ENCODE data around the gene PNMA6A.
"Not testable (repeated sequence)": the region's sequence is repeated elsewhere in the genome, so short reads cannot be mapped to it uniquely, and the experiment has no call there.

The PNMA6A gene

GRCh38 chrX:153074935-153075334 lies 2.7 kb downstream of the PNMA6A start:
- H3K27me3 ChIP-seq (replicated peaks in 2 of 5; ENCODE audit: control insufficient read depth in 4 of 5, insufficient read depth in 5 of 5, low read length in 4 of 5), result no peaks in the 10 kb centered on the region
- DNase-seq, result no peak
- H3K27ac ChIP-seq (ENCODE audit: insufficient read depth in 1 of 2, low read depth in 1 of 2, low read length in 2 of 2, poor library complexity in 1 of 2, severe bottlenecking in 2 of 2), result no peak overlapping the region
- ChIA-PET POLR2A (no interaction called here), CTCF (no interaction called here)
- no peaks in the 10 kb centered on the region for H3K36me3 ChIP-seq (ENCODE audit: control insufficient read depth in 4 of 4, insufficient read depth in 4 of 4, low read length in 3 of 4)
- no peaks in the 10 kb centered on the region for H3K4me1 ChIP-seq (ENCODE audit: control extremely low read depth in 1 of 4, control insufficient read depth in 4 of 4, insufficient read depth in 4 of 4, low read length in 3 of 4)
- 92% methylated on average over 8 of the region's 11 CpGs for WGBS (ENCODE audit: insufficient coverage)
- no peaks in the 10 kb centered on the region for H3K9me3 ChIP-seq (ENCODE audit: control extremely low read depth in 1 of 5, control insufficient read depth in 4 of 5, insufficient read depth in 2 of 5, low read depth in 1 of 5, low read length in 4 of 5)
- H3K4me3 ChIP-seq (ENCODE audit: control insufficient read depth in 1 of 7, extremely low read depth in 1 of 7, insufficient read depth in 4 of 7, low read depth in 2 of 7, low read length in 6 of 7), result no peak overlapping the region

GRCh38 chrX:153075366-153075765 lies 3.1 kb downstream of the PNMA6A start:
- ChIA-PET CTCF (no interaction called here), POLR2A (no interaction called here)
- Histone ChIP-seq H3K9me3 (ENCODE audit: control extremely low read depth in 1 of 5, control insufficient read depth in 4 of 5, insufficient read depth in 2 of 5, low read depth in 1 of 5, low read length in 4 of 5) (no peaks in the 10 kb centered on the region), H3K36me3 (ENCODE audit: control insufficient read depth in 4 of 4, insufficient read depth in 4 of 4, low read length in 3 of 4) (no peaks in the 10 kb centered on the region), H3K4me1 (ENCODE audit: control extremely low read depth in 1 of 4, control insufficient read depth in 4 of 4, insufficient read depth in 4 of 4, low read length in 3 of 4) (no peaks in the 10 kb centered on the region), H3K27me3 (replicated peaks in 2 of 5; ENCODE audit: control insufficient read depth in 4 of 5, insufficient read depth in 5 of 5, low read length in 4 of 5) (no peaks in the 10 kb centered on the region), H3K27ac (ENCODE audit: insufficient read depth in 1 of 2, low read depth in 1 of 2, low read length in 2 of 2, poor library complexity in 1 of 2, severe bottlenecking in 2 of 2) (no peak overlapping the region), H3K4me3 (ENCODE audit: control insufficient read depth in 1 of 7, extremely low read depth in 1 of 7, insufficient read depth in 4 of 7, low read depth in 2 of 7, low read length in 6 of 7) (no peak overlapping the region)
- WGBS (ENCODE audit: insufficient coverage), result 100% methylated on average over 4 of the region's 14 CpGs
- DNase-seq, result no peak

- H3K27me3 ChIP-seq (replicated peaks in 2 of 5; ENCODE audit: control insufficient read depth in 4 of 5, insufficient read depth in 5 of 5, low read length in 4 of 5); H3K4me3 ChIP-seq (ENCODE audit: control insufficient read depth in 1 of 7, extremely low read depth in 1 of 7, insufficient read depth in 4 of 7, low read depth in 2 of 7, low read length in 6 of 7); H3K36me3 ChIP-seq (ENCODE audit: control insufficient read depth in 4 of 4, insufficient read depth in 4 of 4, low read length in 3 of 4); POLR2A ChIA-PET; H3K9me3 ChIP-seq (ENCODE audit: control extremely low read depth in 1 of 5, control insufficient read depth in 4 of 5, insufficient read depth in 2 of 5, low read depth in 1 of 5, low read length in 4 of 5); H3K4me1 ChIP-seq (ENCODE audit: control extremely low read depth in 1 of 4, control insufficient read depth in 4 of 4, insufficient read depth in 4 of 4, low read length in 3 of 4); DNase-seq; CTCF ChIA-PET; H3K27ac ChIP-seq (ENCODE audit: insufficient read depth in 1 of 2, low read depth in 1 of 2, low read length in 2 of 2, poor library complexity in 1 of 2, severe bottlenecking in 2 of 2): not testable (repeated sequence)
- WGBS (ENCODE audit: insufficient coverage), result no CpG with 5 or more reads among the region's 76 CpGs
Observed at GRCh38 chrX:153077437-153078135, 5.3 kb downstream of the PNMA6A start.

GRCh38 chrX:153083238-153083923 lies 11.1 kb downstream of the PNMA6A start:
- H3K36me3 ChIP-seq (ENCODE audit: control insufficient read depth in 4 of 4, insufficient read depth in 4 of 4, low read length in 3 of 4); POLR2A ChIA-PET; H3K4me1 ChIP-seq (ENCODE audit: control extremely low read depth in 1 of 4, control insufficient read depth in 4 of 4, insufficient read depth in 4 of 4, low read length in 3 of 4); H3K9me3 ChIP-seq (ENCODE audit: control extremely low read depth in 1 of 5, control insufficient read depth in 4 of 5, insufficient read depth in 2 of 5, low read depth in 1 of 5, low read length in 4 of 5); DNase-seq; CTCF ChIA-PET; H3K4me3 ChIP-seq (ENCODE audit: control insufficient read depth in 1 of 7, extremely low read depth in 1 of 7, insufficient read depth in 4 of 7, low read depth in 2 of 7, low read length in 6 of 7); H3K27me3 ChIP-seq (replicated peaks in 2 of 5; ENCODE audit: control insufficient read depth in 4 of 5, insufficient read depth in 5 of 5, low read length in 4 of 5); H3K27ac ChIP-seq (ENCODE audit: insufficient read depth in 1 of 2, low read depth in 1 of 2, low read length in 2 of 2, poor library complexity in 1 of 2, severe bottlenecking in 2 of 2): not testable (repeated sequence)
- no CpG with 5 or more reads among the region's 23 CpGs for WGBS (ENCODE audit: insufficient coverage)

- CTCF ChIA-PET, result no interaction called here
Observed at GRCh38 chrX:153102418-153102817, 30.2 kb downstream of the PNMA6A start.

GRCh38 chrX:153104959-153105358 lies 32.7 kb downstream of the PNMA6A start:
- H3K27ac ChIP-seq (ENCODE audit: insufficient read depth in 1 of 2, low read depth in 1 of 2, low read length in 2 of 2, poor library complexity in 1 of 2, severe bottlenecking in 2 of 2); H3K4me1 ChIP-seq (ENCODE audit: control extremely low read depth in 1 of 4, control insufficient read depth in 4 of 4, insufficient read depth in 4 of 4, low read length in 3 of 4); POLR2A ChIA-PET; H3K27me3 ChIP-seq (replicated peaks in 2 of 5; ENCODE audit: control insufficient read depth in 4 of 5, insufficient read depth in 5 of 5, low read length in 4 of 5); DNase-seq; H3K4me3 ChIP-seq (ENCODE audit: control insufficient read depth in 1 of 7, extremely low read depth in 1 of 7, insufficient read depth in 4 of 7, low read depth in 2 of 7, low read length in 6 of 7); H3K36me3 ChIP-seq (ENCODE audit: control insufficient read depth in 4 of 4, insufficient read depth in 4 of 4, low read length in 3 of 4); CTCF ChIA-PET: not testable (repeated sequence)
- peaks cover 0 to 24% (median 0%) of the 10 kb centered on the region in 5 experiments for H3K9me3 ChIP-seq (ENCODE audit: control extremely low read depth in 1 of 5, control insufficient read depth in 4 of 5, insufficient read depth in 2 of 5, low read depth in 1 of 5, low read length in 4 of 5)
- WGBS (ENCODE audit: insufficient coverage), result 57% methylated on average over 1 of the region's 1 CpG

More at GRCh38 chrX:153102418-153102817, 30.2 kb downstream of the PNMA6A start:
- no peak overlapping the region for H3K27ac ChIP-seq (ENCODE audit: insufficient read depth in 1 of 2, low read depth in 1 of 2, low read length in 2 of 2, poor library complexity in 1 of 2, severe bottlenecking in 2 of 2)
- WGBS (ENCODE audit: insufficient coverage), result no CpG with 5 or more reads among the region's 3 CpGs
- POLR2A ChIA-PET, result no interaction called here
- H3K4me1 ChIP-seq (ENCODE audit: control extremely low read depth in 1 of 4, control insufficient read depth in 4 of 4, insufficient read depth in 4 of 4, low read length in 3 of 4), result no peaks in the 10 kb centered on the region
- no peaks in the 10 kb centered on the region for H3K27me3 ChIP-seq (replicated peaks in 2 of 5; ENCODE audit: control insufficient read depth in 4 of 5, insufficient read depth in 5 of 5, low read length in 4 of 5)
- DNase-seq, result no peak
- peaks cover 0 to 24% (median 0%) of the 10 kb centered on the region in 5 experiments for H3K9me3 ChIP-seq (ENCODE audit: control extremely low read depth in 1 of 5, control insufficient read depth in 4 of 5, insufficient read depth in 2 of 5, low read depth in 1 of 5, low read length in 4 of 5)
- H3K4me3 ChIP-seq (ENCODE audit: control insufficient read depth in 1 of 7, extremely low read depth in 1 of 7, insufficient read depth in 4 of 7, low read depth in 2 of 7, low read length in 6 of 7), result no peak overlapping the region
- H3K36me3 ChIP-seq (ENCODE audit: control insufficient read depth in 4 of 4, insufficient read depth in 4 of 4, low read length in 3 of 4), result no peaks in the 10 kb centered on the region

- CTCF ChIA-PET; H3K4me3 ChIP-seq (ENCODE audit: control insufficient read depth in 1 of 7, extremely low read depth in 1 of 7, insufficient read depth in 4 of 7, low read depth in 2 of 7, low read length in 6 of 7); DNase-seq; POLR2A ChIA-PET; H3K27ac ChIP-seq (ENCODE audit: insufficient read depth in 1 of 2, low read depth in 1 of 2, low read length in 2 of 2, poor library complexity in 1 of 2, severe bottlenecking in 2 of 2); H3K27me3 ChIP-seq (replicated peaks in 2 of 5; ENCODE audit: control insufficient read depth in 4 of 5, insufficient read depth in 5 of 5, low read length in 4 of 5); H3K4me1 ChIP-seq (ENCODE audit: control extremely low read depth in 1 of 4, control insufficient read depth in 4 of 4, insufficient read depth in 4 of 4, low read length in 3 of 4); H3K36me3 ChIP-seq (ENCODE audit: control insufficient read depth in 4 of 4, insufficient read depth in 4 of 4, low read length in 3 of 4): not testable (repeated sequence)
- H3K9me3 ChIP-seq (ENCODE audit: control extremely low read depth in 1 of 5, control insufficient read depth in 4 of 5, insufficient read depth in 2 of 5, low read depth in 1 of 5, low read length in 4 of 5), result peaks cover 0 to 18% (median 0%) of the 10 kb centered on the region in 5 experiments
- no CpG with 5 or more reads among the region's 12 CpGs for WGBS (ENCODE audit: insufficient coverage)
Observed at GRCh38 chrX:153106092-153106801, 34.0 kb downstream of the PNMA6A start.

Data from common myeloid progenitor, CD34-positive (primary cell).